K562 (cell line): ENCODE measurements around the gene KRTAP20-2. TPM values are rescaled to one million over a fixed set of nuclear protein-coding genes. Genes with fewer than 3 reads are reported as not detected.

Source experiments
- ATAC-seq: fragments of 200-7000 bp; cut with Tn5 transposase; 3 replicates; pipeline ENCODE4 v1.9.1; 2020; ENCODE audit warnings: moderate library complexity
- BruUV-seq: library from RNA; stranded (reverse); fragments of 400-500 nt; replicated peaks from 2 replicates; lab custom pipeline; 2021; lab: Mats Ljungman, UMichigan
- CTCF ChIA-PET: fragments of 300-600 bp; formaldehyde crosslinking; extraction: SDS; loops from one replicate; lab custom pipeline; 2021; ENCODE audit warnings: low intra/inter-chr PET ratio; lab: Yijun Ruan, JAX
- POLR2A ChIA-PET: fragments of 300-600, 350-650 bp; sonication (Branson Sonifier 250); formaldehyde crosslinking; extraction: SDS; loops from one replicate; lab custom pipeline; 2021; ENCODE audit warnings: antibody characterized with exemption, inconsistent platforms; lab: Yijun Ruan, JAX
- DNase-seq, 4 experiments: peaks; one replicate each; pipeline versions ENCODE4 v3.0.0 to v3.0.0-alpha.2; 2011 to 2018; ENCODE audit warnings: low spot score in 3 of 4, mixed read lengths in 3 of 4; ENCODE audit errors: extremely low read depth in 1 of 4
- FAIRE-seq: peaks from 2 replicates; lab custom pipeline; 2011; peaks lifted over from hg19 to GRCh38; lab: Jason Lieb, UNC
- H2AFZ ChIP-seq: 2 replicates; pipeline ENCODE4 v1.6.0; 2011; ENCODE audit warnings: low read depth, low read length, control low read depth, inconsistent platforms
- H3K27ac ChIP-seq: fragments of 200-600 bp; 3 replicates; pipeline ENCODE4 v1.8.0; 2011; ENCODE audit warnings: low read depth, mild to moderate bottlenecking, control low read depth, inconsistent platforms, low read length, moderate library complexity, mixed read lengths; ENCODE audit errors: extremely low read depth
- H3K27me3 ChIP-seq, 2 experiments: fragments of 300-600 bp in 1 of 2; 2 replicates in 1 of 2; 3 replicates in 1 of 2; pipeline versions ENCODE4 v1.6.0 to v1.8.0; 2011; ENCODE audit warnings: inconsistent platforms in 2 of 2, low read length in 2 of 2, mild to moderate bottlenecking in 1 of 2, mixed read lengths in 1 of 2, moderate library complexity in 1 of 2; ENCODE audit not compliant: control insufficient read depth in 2 of 2, insufficient read depth in 2 of 2
- H3K36me3 ChIP-seq: fragments of 300-600 bp; 3 replicates; pipeline ENCODE4 v1.8.0; 2011; ENCODE audit warnings: mild to moderate bottlenecking, low read length, inconsistent platforms; ENCODE audit not compliant: control insufficient read depth, insufficient read depth
- H3K4me1 ChIP-seq, 2 experiments: fragments of 200-600 bp in 1 of 2; replicated peaks in 1 of 2; 2 replicates in 1 of 2; 3 replicates in 1 of 2; pipeline versions ENCODE4 v1.5.1 to v1.8.0; 2011; ENCODE audit warnings: inconsistent platforms in 2 of 2, low read length in 2 of 2, mild to moderate bottlenecking in 1 of 2, mixed read lengths in 1 of 2, moderate library complexity in 1 of 2; ENCODE audit not compliant: control insufficient read depth in 2 of 2, insufficient read depth in 2 of 2
- H3K4me2 ChIP-seq: 2 replicates; pipeline ENCODE4 v1.6.1; 2011; ENCODE audit warnings: low read length, control low read depth, inconsistent platforms, mixed read lengths; ENCODE audit not compliant: insufficient read depth
- H3K4me3 ChIP-seq: fragments of 200-600 bp; sonication (generic), shearing (Covaris generic); 2 replicates; pipeline ENCODE4 v1.5.1; 2016; ENCODE audit warnings: control low read depth, inconsistent platforms
- H3K79me2 ChIP-seq: fragments of 200-600 bp; 3 replicates; pipeline ENCODE4 v1.8.0; 2011; ENCODE audit warnings: low read length, inconsistent platforms; ENCODE audit not compliant: control insufficient read depth, insufficient read depth
- H3K9ac ChIP-seq, 2 experiments: 2 replicates each; pipeline versions ENCODE4 v1.6.0 to v1.6.1; 2011; ENCODE audit warnings: low read depth in 2 of 2, low read length in 2 of 2, control low read depth in 1 of 2, inconsistent platforms in 1 of 2, mild to moderate bottlenecking in 1 of 2, mixed read lengths in 1 of 2; ENCODE audit not compliant: insufficient read depth in 1 of 2
- H3K9me1 ChIP-seq: one replicate; pipeline ENCODE4 v1.6.0; 2011; ENCODE audit warnings: inconsistent platforms, mild to moderate bottlenecking, low read length, moderate library complexity; ENCODE audit not compliant: control insufficient read depth, insufficient read depth
- H3K9me3 ChIP-seq: replicated peaks from 2 replicates; pipeline ENCODE4 v1.5.1; 2011; ENCODE audit warnings: low read depth, low read length, inconsistent platforms; ENCODE audit not compliant: control insufficient read depth, insufficient read depth
- H4K20me1 ChIP-seq: replicated peaks from 2 replicates; pipeline ENCODE4 v1.6.1; 2011; ENCODE audit warnings: low read length, inconsistent platforms, mixed read lengths; ENCODE audit not compliant: control insufficient read depth, insufficient read depth
- MYNN ChIP-seq, 2 experiments: sonication (generic); formaldehyde crosslinking in 1 of 2; IDR thresholded peaks; 2 replicates each; pipeline versions ENCODE4 v1.5.0 to v1.6.1; 2016 to 2020; ENCODE audit warnings: antibody characterized with exemption in 1 of 2, missing genetic modification reagents in 1 of 2
- SLC30A9 ChIP-seq: fragments of 250-450 bp; sonication (Bioruptor Pico); IDR thresholded peaks from 2 replicates; pipeline ENCODE4 v1.8.0; 2022; ENCODE audit warnings: mild to moderate bottlenecking, moderate library complexity
- ZFP30 ChIP-seq: fragments of 250-450 bp; sonication (Bioruptor Pico); IDR thresholded peaks from 2 replicates; pipeline ENCODE4 v1.8.0; 2022; ENCODE audit warnings: moderate library complexity, mild to moderate bottlenecking, inconsistent platforms, borderline replicate concordance
- WGBS: fragments of 100-300 bp; shearing (Covaris generic); methylation state at CpG from one replicate; pipeline ENCODE4 v1.1.6; 2016; ENCODE audit warnings: low coverage, mixed read lengths; ENCODE audit not compliant: insufficient coverage; ENCODE audit errors: missing lambda C conversion rate; 5-methylcytosine and 5-hydroxymethylcytosine counted together
- in situ Hi-C: fragments of 300-500 bp; cut with MboI; formaldehyde crosslinking; loops from 4 replicates; pipeline ENCODE4 v1.15.0; 2018; ENCODE audit warnings: inconsistent platforms, mixed read lengths
- intact Hi-C: fragments of 100-400 bp; cut with micrococcal nuclease; formaldehyde crosslinking; loops from 2 replicates; pipeline ENCODE4 v1.14.2; 2022
- polyA plus RNA-seq, 8 experiments: library from polyadenylated mRNA; depleted of rRNA in 4 of 8; stranded (reverse) in 5 of 8; unstranded in 3 of 8; fragments of >200 nt; fragmentation: Nextera tagmentation in 2 of 8; fragmentation: Illumina TruSeq in 1 of 8; extraction: Ambion mirVana in 2 of 8; extraction: Trizol in 1 of 8; gene quantifications; 2 replicates each; pipeline versions ENCODE4 v1.2.1 to v1.2.3, GENCODE V29; 2011 to 2014; ENCODE audit warnings: inconsistent platforms in 1 of 8, missing spikeins in 1 of 8
- total RNA-seq, 7 experiments: library from RNA; depleted of rRNA in 6 of 7; stranded (reverse); fragments of >200 nt in 6 of 7; fragmentation: Illumina TruSeq in 2 of 7; extraction: Trizol in 2 of 7; gene quantifications; 2 replicates each; pipeline versions ENCODE4 v1.2.1 to v1.2.3, GENCODE V29; 2011 to 2021; ENCODE audit warnings: low replicate concordance in 1 of 7
- TF ChIP-seq, protein P1 (sequence below): sonication (generic); formaldehyde crosslinking; IDR thresholded peaks from 2 replicates; pipeline ENCODE4 v1.9.0; 2022; ENCODE audit warnings: mild to moderate bottlenecking, missing genetic modification reagents
- TF ChIP-seq, protein P2 (sequence below): fragments of 450-650 bp; IDR thresholded peaks from 2 replicates; pipeline ENCODE4 v1.6.1; 2018; ENCODE audit warnings: mild to moderate bottlenecking, low read depth; ENCODE audit not compliant: partially characterized antibody

Gene KRTAP20-2
- total and polyA plus RNA-seq, 9 of the 15 experiments (the other 6 are each of a cell fraction or from before 2014, with no cell fraction given), result not detected

DNA sequence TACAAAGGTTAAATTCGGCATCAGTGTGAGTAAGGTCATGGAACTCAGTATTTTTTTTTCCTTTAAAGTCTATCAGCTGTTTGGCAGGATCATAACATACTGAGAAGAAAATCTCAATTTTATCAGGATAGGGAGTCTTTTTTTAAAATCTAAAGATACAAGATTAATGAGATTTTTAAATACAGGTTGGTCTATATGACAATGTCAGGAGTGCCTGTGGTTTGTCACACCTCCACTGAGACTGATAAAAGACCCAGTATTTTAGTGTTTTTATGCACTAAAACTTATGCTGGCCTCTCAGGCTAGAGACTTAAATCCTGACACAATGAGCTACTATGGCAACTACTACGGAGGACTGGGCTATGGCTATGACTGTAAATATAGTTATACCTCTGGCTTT lies 7.6 kb downstream of the KRTAP20-2 start, which contains the start of gene KRTAP20-3:
TSS of gene KRTAP20-3 (plus strand) at position 301 of the 400 bp plus-strand sequence.
- H3K4me2 ChIP-seq, result no peak within 1 kb of the TSS
- DNase-seq, result no peak
- no peak within 1 kb of the TSS for H2AFZ ChIP-seq
- BruUV-seq, result no TSS peak
- H3K9me3 ChIP-seq, result no peaks in the 10 kb centered on the region; the same call in 1 of the 2 replicates
- intact Hi-C loops (no loop called here), in situ Hi-C loops (no loop called here)
- H3K79me2 ChIP-seq, result no peaks in the 10 kb centered on the region
- no peaks in the 10 kb centered on the region for H4K20me1 ChIP-seq
- POLR2A ChIA-PET, result no interaction called here
- CTCF ChIA-PET, result no interaction called here
- H3K4me3 ChIP-seq, result no peak within 1 kb of the TSS
- no peak for FAIRE-seq
- no peak within 1 kb of the TSS for H3K9ac ChIP-seq
- 0% methylated on average over 2 of the region's 2 CpGs for WGBS
- no peak within 1 kb of the TSS for H3K27ac ChIP-seq
- no peaks in the 10 kb centered on the region for H3K36me3 ChIP-seq
- no peak for ATAC-seq
- H3K27me3 ChIP-seq, result no peaks in the 10 kb centered on the region
- no peaks in the 10 kb centered on the region for H3K9me1 ChIP-seq
- H3K4me1 ChIP-seq, result no peaks in the 10 kb centered on the region
- TF ChIP-seq MYNN (IDR thresholded peaks at IDR 0.05), result no peak
- no peak for TF ChIP-seq MYNN (CRISPR knock-in tag; IDR thresholded peaks at IDR 0.05)
- TF ChIP-seq, protein P1, sequence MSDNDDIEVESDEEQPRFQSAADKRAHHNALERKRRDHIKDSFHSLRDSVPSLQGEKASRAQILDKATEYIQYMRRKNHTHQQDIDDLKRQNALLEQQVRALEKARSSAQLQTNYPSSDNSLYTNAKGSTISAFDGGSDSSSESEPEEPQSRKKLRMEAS (CRISPR knock-in tag), result no peak
- no peak for TF ChIP-seq SLC30A9 (CRISPR knock-in tag)

DNA sequence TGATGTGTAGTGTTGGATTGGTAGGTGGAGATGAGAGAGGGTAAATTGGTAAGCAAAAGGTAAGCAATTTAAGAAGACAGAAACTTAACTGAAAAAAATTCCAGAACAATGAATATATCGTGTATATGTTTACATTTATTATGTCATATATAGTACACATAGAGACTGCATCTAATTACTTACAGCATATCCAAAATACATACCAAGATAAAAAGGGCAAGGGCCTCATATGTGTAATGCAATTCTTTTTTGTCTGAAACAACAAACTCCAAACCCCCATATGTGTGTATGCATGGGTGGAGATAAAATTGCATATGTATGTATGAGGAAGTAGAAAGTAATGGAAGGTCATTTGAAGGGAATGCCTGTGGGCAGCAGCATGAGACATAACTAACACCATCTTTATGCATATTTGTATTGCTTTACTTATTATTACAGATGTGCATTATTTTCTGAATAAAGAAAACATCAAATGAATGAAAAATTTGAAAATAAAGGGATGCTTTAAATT lies 12.0 kb downstream of the KRTAP20-2 start:
- in situ Hi-C loops (no loop called here), intact Hi-C loops (no loop called here)
- ATAC-seq (no peak), DNase-seq (no peak), FAIRE-seq (no peak)
- BruUV-seq, result no TSS peak
- ChIA-PET POLR2A (no interaction called here), CTCF (no interaction called here)
- H3K4me1 ChIP-seq, result no peaks in the 10 kb centered on the region
- H3K9me1 ChIP-seq, result no peaks in the 10 kb centered on the region
- no peak overlapping the region for H3K27ac ChIP-seq
- WGBS, result 4% methylated on average over 1 of the region's 1 CpG
- H3K9ac ChIP-seq, result no peak overlapping the region
- H3K4me2 ChIP-seq, result no peak overlapping the region
- H3K27me3 ChIP-seq, result no peaks in the 10 kb centered on the region
- no peak overlapping the region for H3K4me3 ChIP-seq
- no peak overlapping the region for H2AFZ ChIP-seq
- H3K9me3 ChIP-seq, result no peaks in the 10 kb centered on the region
- no peaks in the 10 kb centered on the region for H4K20me1 ChIP-seq
- TF ChIP-seq, protein P2, sequence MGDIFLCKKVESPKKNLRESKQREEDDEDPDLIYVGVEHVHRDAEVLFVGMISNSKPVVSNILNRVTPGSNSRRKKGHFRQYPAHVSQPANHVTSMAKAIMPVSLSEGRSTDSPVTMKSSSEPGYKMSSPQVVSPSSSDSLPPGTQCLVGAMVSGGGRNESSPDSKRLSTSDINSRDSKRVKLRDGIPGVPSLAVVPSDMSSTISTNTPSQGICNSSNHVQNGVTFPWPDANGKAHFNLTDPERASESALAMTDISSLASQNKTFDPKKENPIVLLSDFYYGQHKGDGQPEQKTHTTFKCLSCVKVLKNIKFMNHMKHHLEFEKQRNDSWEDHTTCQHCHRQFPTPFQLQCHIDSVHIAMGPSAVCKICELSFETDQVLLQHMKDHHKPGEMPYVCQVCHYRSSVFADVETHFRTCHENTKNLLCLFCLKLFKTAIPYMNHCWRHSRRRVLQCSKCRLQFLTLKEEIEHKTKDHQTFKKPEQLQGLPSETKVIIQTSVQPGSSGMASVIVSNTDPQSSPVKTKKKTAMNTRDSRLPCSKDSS, result no peak
- TF ChIP-seq ZFP30 (CRISPR knock-in tag), result no peak
- no peaks in the 10 kb centered on the region for H3K36me3 ChIP-seq
- H3K79me2 ChIP-seq, result no peaks in the 10 kb centered on the region
